A673 (cell line): ENCODE results near the gene GARNL3.

Experiments
- CTCF ChIP-seq: fragments of 300-800, 200-600 bp; sonication (generic); conservative IDR thresholded peaks from 2 replicates; pipeline ENCODE4 v1.5.1; 2017; ENCODE audit warnings: low read depth, mild to moderate bottlenecking, antibody characterized with exemption, low read length, moderate library complexity, mixed read lengths
- EZH2 ChIP-seq: fragments of 200-600 bp; sonication (generic); IDR thresholded peaks from 2 replicates; pipeline ENCODE4 v1.6.1; 2017; ENCODE audit warnings: borderline replicate concordance, low read depth, mild to moderate bottlenecking, mixed read lengths, antibody characterized with exemption, low read length; ENCODE audit not compliant: poor library complexity, severe bottlenecking

- TF ChIP-seq CTCF (no peak), EZH2 (no peak)
Measured at GRCh38 chr9:127415657-127416056, 151.1 kb downstream of the GARNL3 start.
